OCI-LY3 (cell line): ENCODE data around the gene POU6F2.

Experiments used
- H2AFZ ChIP-seq: fragments of 200-600, 300-600 bp; shearing (Covaris generic); 2 replicates; pipeline ENCODE4 v1.6.0; 2014; ENCODE audit warnings: antibody characterized with exemption, low read depth, low read length
- H3K27ac ChIP-seq: fragments of 200-600, 300-600 bp; sonication (generic); 2 replicates; pipeline ENCODE4 v1.5.1; 2014; ENCODE audit warnings: mild to moderate bottlenecking, low read length, moderate library complexity, mixed read lengths
- H3K27me3 ChIP-seq: fragments of 200-600, 300-600 bp; sonication (generic); 2 replicates; pipeline ENCODE4 v1.6.1; 2014; ENCODE audit warnings: low read depth, low read length, mixed read lengths
- H3K36me3 ChIP-seq: fragments of 200-600, 300-600 bp; sonication (generic); replicated peaks from 2 replicates; pipeline ENCODE3; 2014; ENCODE audit warnings: low read depth, low read length, mixed read lengths
- H3K4me1 ChIP-seq: fragments of 300-600, 200-600 bp; sonication (generic); 2 replicates; pipeline ENCODE4 v1.6.1; 2014; ENCODE audit warnings: low read length, mixed read lengths
- H3K4me2 ChIP-seq: fragments of 200-600, 300-600 bp; sonication (generic); 2 replicates; pipeline ENCODE4 v1.6.1; 2014; ENCODE audit warnings: low read length, mixed read lengths
- H3K4me3 ChIP-seq: fragments of 300-600, 200-600 bp; sonication (generic); 2 replicates; pipeline ENCODE4 v1.5.1; 2014; ENCODE audit warnings: antibody characterized with exemption, mild to moderate bottlenecking, low read length, moderate library complexity
- H3K79me2 ChIP-seq: fragments of 300-600, 200-600 bp; shearing (Covaris generic); 2 replicates; pipeline ENCODE4 v1.6.1; 2014; ENCODE audit warnings: mild to moderate bottlenecking, low read length, mixed read lengths
- H3K9ac ChIP-seq: fragments of 300-600, 200-600 bp; shearing (Covaris generic); 2 replicates; pipeline ENCODE4 v1.6.0; 2014; ENCODE audit warnings: mild to moderate bottlenecking, low read length, moderate library complexity
- H3K9me3 ChIP-seq: fragments of 200-600, 300-600 bp; shearing (Covaris generic); 2 replicates; pipeline ENCODE4 v1.6.1; 2014; ENCODE audit warnings: low read length, mixed read lengths; ENCODE audit not compliant: insufficient read depth
- H4K20me1 ChIP-seq: fragments of 200-600, 300-600 bp; sonication (generic); 2 replicates; pipeline ENCODE4 v1.6.1; 2016; ENCODE audit warnings: low read length, mixed read lengths; ENCODE audit not compliant: insufficient read depth
- CTCF ChIP-seq: fragments of 200-600, 300-600 bp; sonication (generic); IDR thresholded peaks from 2 replicates; pipeline ENCODE4 v1.5.1; 2014; ENCODE audit warnings: antibody characterized with exemption, low read length, low read depth
- EZH2phosphoT487 ChIP-seq: fragments of 200-600 bp; shearing (Covaris generic); IDR thresholded peaks from 2 replicates; pipeline ENCODE4 v1.6.1; 2018; ENCODE audit warnings: antibody characterized with exemption, mixed run types, low read depth

Gene POU6F2

GRCh38 chr7:38953227-38953626 lies 24.5 kb upstream of the POU6F2 start:
- H3K4me2 ChIP-seq: no peak overlapping the region
- no peak overlapping the region for H3K27ac ChIP-seq
- no peaks in the 10 kb centered on the region for H3K9me3 ChIP-seq
- H3K79me2 ChIP-seq: no peaks in the 10 kb centered on the region
- no peaks in the 10 kb centered on the region for H4K20me1 ChIP-seq
- no peaks in the 10 kb centered on the region for H3K36me3 ChIP-seq
- H3K9ac ChIP-seq: no peak overlapping the region
- H3K4me3 ChIP-seq: no peak overlapping the region
- peaks cover 11% of the 10 kb centered on the region; the same call in 1 of the 2 replicates for H3K27me3 ChIP-seq
- peaks cover 6% of the 10 kb centered on the region for H3K4me1 ChIP-seq
- TF ChIP-seq CTCF (no peak), EZH2phosphoT487 (no peak)
- H2AFZ ChIP-seq: no peak overlapping the region

- Histone ChIP-seq H3K27me3 (peaks cover 11% of the 10 kb centered on the region; the same call in 1 of the 2 replicates), H3K9ac (no peak overlapping the region), H3K79me2 (no peaks in the 10 kb centered on the region), H3K9me3 (no peaks in the 10 kb centered on the region), H3K4me1 (peaks cover 6% of the 10 kb centered on the region), H3K27ac (no peak overlapping the region), H3K36me3 (no peaks in the 10 kb centered on the region), H3K4me3 (no peak overlapping the region), H3K4me2 (no peak overlapping the region), H4K20me1 (no peaks in the 10 kb centered on the region), H2AFZ (no peak overlapping the region)
- TF ChIP-seq EZH2phosphoT487 (no peak), CTCF (no peak)
Observed at GRCh38 chr7:38953971-38954370, 23.7 kb upstream of the POU6F2 start.

- Histone ChIP-seq H2AFZ (no peak overlapping the region), H3K9me3 (no peaks in the 10 kb centered on the region), H3K9ac (no peak overlapping the region), H3K4me2 (no peak overlapping the region), H4K20me1 (no peaks in the 10 kb centered on the region), H3K36me3 (no peaks in the 10 kb centered on the region), H3K27ac (no peak overlapping the region), H3K27me3 (peaks cover 11% of the 10 kb centered on the region; the same call in 1 of the 2 replicates), H3K79me2 (no peaks in the 10 kb centered on the region), H3K4me1 (no peaks in the 10 kb centered on the region), H3K4me3 (no peak overlapping the region)
- TF ChIP-seq EZH2phosphoT487 (no peak), CTCF (no peak)
Observed at GRCh38 chr7:38955892-38956291, 21.8 kb upstream of the POU6F2 start.

DNA sequence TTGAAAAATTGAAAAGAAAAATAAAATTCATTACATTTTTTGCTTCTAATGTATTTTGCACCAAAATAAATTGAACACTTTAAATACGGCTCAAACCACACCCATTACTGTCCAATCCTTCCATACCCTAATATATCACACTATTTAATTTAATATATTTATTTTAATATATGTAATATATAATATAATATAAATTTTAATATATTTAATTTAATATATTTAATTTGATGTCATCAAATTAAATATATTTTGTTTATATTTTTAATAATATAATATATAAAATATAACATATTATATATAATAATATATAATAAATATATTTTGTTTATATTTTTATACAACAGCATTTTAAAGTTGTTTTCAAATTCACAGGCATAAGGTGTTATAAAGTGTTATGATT lies 15.7 kb upstream of the POU6F2 start:
- Histone ChIP-seq H3K36me3 (no peaks in the 10 kb centered on the region), H4K20me1 (no peaks in the 10 kb centered on the region), H3K4me3 (no peak overlapping the region), H3K79me2 (no peaks in the 10 kb centered on the region), H3K27ac (no peak overlapping the region), H3K4me1 (no peaks in the 10 kb centered on the region), H3K27me3 (no peaks in the 10 kb centered on the region), H3K9ac (no peak overlapping the region), H2AFZ (no peak overlapping the region), H3K4me2 (no peak overlapping the region), H3K9me3 (no peaks in the 10 kb centered on the region)
- TF ChIP-seq EZH2phosphoT487 (no peak), CTCF (no peak)
